ENCODE data around the gene PALMD. TPM values are rescaled to one million over a fixed set of nuclear protein-coding genes. Genes with fewer than 3 reads are reported as not detected.

PALMD gene
- total and polyA plus RNA-seq, 2 of the 8 experiments (the other 6 are each of a cell fraction or from before 2014, with no cell fraction given): not detected

DNA sequence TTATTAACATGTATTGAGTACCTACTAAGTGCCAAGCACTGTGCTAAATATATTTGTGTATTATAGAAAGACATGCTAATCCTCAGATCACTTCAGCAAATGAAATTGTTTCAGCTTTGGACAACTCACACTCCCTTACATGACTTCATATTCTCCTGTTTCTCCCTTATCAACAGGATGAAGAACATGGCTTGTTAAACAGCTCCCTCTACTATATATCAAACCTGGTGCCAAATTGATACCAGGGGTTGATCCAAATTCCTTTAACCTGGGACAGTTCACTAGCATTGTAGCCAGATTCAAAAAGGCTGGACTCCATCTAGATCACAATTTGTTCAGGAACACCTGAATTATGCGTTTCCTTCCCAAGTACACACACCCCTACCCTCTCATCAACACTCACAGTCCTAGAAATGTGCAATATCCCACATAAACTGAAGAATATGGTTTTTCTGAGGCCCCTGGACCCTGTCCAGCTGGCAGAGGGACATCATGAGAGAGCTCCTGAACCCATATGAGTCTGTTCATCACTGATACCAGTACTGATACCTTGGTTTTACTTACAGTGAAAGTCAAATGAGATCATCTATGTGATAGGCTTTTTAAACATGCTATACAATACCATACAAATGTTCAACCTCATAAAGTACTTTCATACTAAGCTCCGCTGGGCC is 47.0 kb upstream of the PALMD start (continued):
- TF ChIP-seq SIRT6 (IDR thresholded peaks at IDR 0.05; ENCODE audit: low read length) (no peak), TEAD4 (IDR thresholded peaks at IDR 0.05; ENCODE audit: low read depth, low read length) (no peak), CHD7 (IDR thresholded peaks at IDR 0.05; ENCODE audit: insufficient replicate concordance, low read length) (no peak)
